ENCODE measurements around the gene EPB41L3. TPM values are rescaled to one million over a fixed set of nuclear protein-coding genes. Genes with fewer than 3 reads are reported as not detected.

EPB41L3 gene
- total RNA-seq, 4 donors from 2014 or later: 21.2 to 39.5 (median 28.3) TPM

DNA sequence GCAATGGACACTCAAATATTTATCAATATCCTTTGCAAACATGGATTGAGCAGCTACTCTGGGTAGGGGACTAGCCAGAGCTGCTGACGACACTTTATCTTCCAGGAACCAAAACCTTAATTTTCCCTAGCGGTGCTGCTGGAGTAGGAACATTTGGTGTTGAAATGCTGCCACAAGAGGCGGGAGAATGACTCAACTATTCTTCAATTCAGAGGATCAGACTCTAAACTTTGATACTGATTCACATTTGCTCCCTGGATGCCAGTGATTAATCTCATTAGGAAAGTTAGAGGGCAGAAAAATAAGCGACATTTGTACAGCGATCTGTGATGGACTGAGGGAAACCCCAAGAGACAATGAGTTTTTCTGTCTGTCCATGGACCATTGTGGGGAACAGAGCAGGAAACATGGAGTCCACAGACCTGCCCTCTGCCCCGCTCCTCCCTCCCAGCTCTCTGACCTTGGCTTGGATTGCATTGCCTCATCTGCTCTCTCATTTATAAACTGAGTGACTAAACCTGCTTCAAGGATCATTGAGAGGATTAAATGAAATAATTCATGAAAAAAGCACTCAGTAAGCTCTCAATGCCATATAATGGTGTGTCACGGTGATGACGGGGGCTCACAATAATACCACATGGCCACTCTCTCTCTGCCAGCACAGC is 12.6 kb upstream of the EPB41L3 start:
- intact Hi-C loops (cut with DNase I; ENCODE audit: low total_unique reads): no loop called here
- H3K4me3 ChIP-seq (ENCODE audit: low read depth, poor library complexity, severe bottlenecking): no peak overlapping the region
- 76 to 78% methylated on average over 8 of the region's 8 CpGs for WGBS, 2 donors
- peak in 1 of 2 donors; percentile 21 for DNase-seq (ENCODE audit: low spot score in 2 of 2)
- TF ChIP-seq, protein P1, sequence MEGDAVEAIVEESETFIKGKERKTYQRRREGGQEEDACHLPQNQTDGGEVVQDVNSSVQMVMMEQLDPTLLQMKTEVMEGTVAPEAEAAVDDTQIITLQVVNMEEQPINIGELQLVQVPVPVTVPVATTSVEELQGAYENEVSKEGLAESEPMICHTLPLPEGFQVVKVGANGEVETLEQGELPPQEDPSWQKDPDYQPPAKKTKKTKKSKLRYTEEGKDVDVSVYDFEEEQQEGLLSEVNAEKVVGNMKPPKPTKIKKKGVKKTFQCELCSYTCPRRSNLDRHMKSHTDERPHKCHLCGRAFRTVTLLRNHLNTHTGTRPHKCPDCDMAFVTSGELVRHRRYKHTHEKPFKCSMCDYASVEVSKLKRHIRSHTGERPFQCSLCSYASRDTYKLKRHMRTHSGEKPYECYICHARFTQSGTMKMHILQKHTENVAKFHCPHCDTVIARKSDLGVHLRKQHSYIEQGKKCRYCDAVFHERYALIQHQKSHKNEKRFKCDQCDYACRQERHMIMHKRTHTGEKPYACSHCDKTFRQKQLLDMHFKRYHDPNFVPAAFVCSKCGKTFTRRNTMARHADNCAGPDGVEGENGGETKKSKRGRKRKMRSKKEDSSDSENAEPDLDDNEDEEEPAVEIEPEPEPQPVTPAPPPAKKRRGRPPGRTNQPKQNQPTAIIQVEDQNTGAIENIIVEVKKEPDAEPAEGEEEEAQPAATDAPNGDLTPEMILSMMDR (IDR thresholded peaks at IDR 0.05): no peak
- no peak for TF ChIP-seq POLR2A (IDR thresholded peaks at IDR 0.05)

DNA sequence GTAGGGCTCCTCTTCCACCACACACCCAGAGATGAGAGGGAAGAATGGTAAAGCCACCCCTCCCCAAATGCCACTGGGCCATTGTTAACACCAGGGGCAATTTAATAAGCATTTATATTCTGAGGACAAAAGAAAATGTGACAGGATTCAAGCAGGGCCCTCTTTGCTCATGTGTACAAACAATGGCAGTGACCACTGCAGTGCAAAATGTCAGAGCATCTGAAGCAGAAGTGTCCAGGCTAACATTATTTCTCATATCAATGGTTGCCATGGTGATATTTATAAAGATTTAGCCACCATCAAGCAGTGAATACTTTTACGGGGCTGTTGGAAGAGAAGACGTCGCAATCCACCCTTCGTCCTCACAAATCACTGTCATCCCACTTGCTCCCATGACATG is 10.8 kb upstream of the EPB41L3 start:
- intact Hi-C loops (cut with DNase I; ENCODE audit: low total_unique reads): no loop called here
- H3K4me3 ChIP-seq (ENCODE audit: low read depth, poor library complexity, severe bottlenecking): no peak overlapping the region
- TF ChIP-seq, protein P1 (IDR thresholded peaks at IDR 0.05): no peak
- TF ChIP-seq POLR2A (IDR thresholded peaks at IDR 0.05): no peak
- DNase-seq (ENCODE audit: low spot score in 2 of 2): no peak
- WGBS, 2 donors: 90 to 97% methylated on average over 4 of the region's 4 CpGs

DNA sequence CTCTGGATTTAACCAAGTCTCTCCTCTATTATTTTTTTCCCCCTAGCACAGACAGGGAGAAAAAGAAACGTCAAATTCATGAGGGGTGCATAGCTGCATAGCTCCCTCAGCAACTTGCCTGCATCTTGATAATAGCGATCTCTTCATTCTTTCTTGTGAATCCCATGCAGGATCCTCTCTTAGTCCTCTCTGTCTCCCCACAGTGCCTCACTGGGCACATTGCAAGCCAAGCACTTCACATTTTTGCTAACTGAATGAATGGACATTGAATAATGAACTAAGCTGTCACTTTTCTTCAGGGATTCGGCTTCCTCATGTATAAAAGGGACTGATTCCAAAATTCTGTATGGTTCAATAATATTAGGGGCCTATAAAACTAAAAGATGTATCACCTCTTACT is 2.9 kb upstream of the EPB41L3 start:
- no peak overlapping the region for H3K4me3 ChIP-seq (ENCODE audit: low read depth, poor library complexity, severe bottlenecking)
- intact Hi-C loops (cut with DNase I; ENCODE audit: low total_unique reads): no loop called here
- peak in 1 of 2 donors; percentile 26 for DNase-seq (ENCODE audit: low spot score in 2 of 2)
- 17 to 23% methylated on average over 3 of the region's 3 CpGs for WGBS, 2 donors
- TF ChIP-seq, protein P1 (IDR thresholded peaks at IDR 0.05): no peak
- TF ChIP-seq POLR2A (IDR thresholded peaks at IDR 0.05): no peak

DNA sequence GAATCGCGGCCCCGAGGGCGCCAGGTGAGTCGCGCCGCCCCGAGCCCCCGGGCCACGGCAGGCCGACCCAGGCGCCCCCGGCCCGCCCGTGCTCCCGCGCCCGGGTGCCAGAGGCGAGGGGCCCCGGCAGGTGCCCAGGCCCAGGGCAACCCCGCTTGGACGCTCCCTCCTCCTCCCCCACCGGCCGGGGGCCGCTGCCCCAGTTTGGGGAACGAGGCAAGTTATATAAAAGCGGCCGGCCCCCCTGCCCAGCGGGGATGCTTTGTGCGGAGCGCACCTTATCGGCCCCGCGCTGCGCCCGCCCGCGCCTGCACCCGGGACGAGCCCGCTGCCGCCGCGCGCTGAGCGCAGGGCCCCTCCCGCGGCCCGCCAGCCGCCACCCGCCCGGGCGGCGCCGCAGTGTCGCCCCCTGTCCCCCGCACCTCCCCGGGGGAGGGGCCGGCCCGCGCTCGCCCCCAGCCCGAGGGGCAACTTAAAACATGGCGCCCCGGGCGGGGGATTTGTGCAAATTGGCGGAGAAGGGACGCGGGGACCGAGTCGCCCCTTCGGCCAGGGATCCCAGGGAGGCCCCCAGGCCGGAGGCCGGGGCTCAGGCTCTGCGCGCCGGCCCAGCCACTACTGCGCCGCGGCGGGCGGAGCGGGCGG is 639 bp downstream of the EPB41L3 start:
- intact Hi-C loops (cut with DNase I; ENCODE audit: low total_unique reads): no loop called here

DNA sequence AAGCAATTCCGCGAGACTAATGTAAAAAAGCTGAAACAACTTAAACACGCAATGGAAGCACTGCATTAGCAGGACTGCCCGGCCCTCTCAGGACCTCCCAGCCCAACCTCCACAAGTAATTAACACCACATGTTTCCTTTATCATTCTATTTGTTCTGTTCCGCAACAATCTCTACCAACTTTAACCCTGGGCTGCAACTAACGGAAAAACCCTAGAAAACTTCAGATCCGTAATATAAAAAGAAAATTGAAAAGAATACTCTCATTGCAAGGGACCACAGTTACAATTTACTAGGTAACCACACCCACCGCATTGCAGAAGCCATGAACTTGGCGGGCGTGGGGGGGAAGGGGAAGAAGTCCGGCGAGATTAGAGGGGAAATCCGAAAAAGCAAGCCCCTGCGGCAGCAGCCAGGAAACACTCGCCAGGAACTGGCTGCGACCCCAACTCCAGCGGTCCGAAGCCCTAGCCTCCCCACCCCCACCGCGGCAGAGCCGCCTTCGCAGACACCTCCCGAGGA is 1.2 kb downstream of the EPB41L3 start:
- H3K4me3 ChIP-seq (ENCODE audit: low read depth, poor library complexity, severe bottlenecking): peak overlapping the region; percentile 71
- no peak for DNase-seq (ENCODE audit: low spot score in 2 of 2)
- 8 to 14% methylated on average over 17 to 23 of the region's 23 CpGs for WGBS, 2 donors
- intact Hi-C loops (cut with DNase I; ENCODE audit: low total_unique reads): no loop called here
- no peak for TF ChIP-seq POLR2A (IDR thresholded peaks at IDR 0.05)
- TF ChIP-seq, protein P1 (IDR thresholded peaks at IDR 0.05): no peak

More for the DNA sequence above, 639 bp downstream of the EPB41L3 start:
- 0 to 3% methylated on average over 7 to 22 of the region's 84 CpGs for WGBS, 2 donors
- H3K4me3 ChIP-seq (ENCODE audit: low read depth, poor library complexity, severe bottlenecking): peak overlapping the region; percentile 71
- TF ChIP-seq POLR2A (IDR thresholded peaks at IDR 0.05): no peak
- TF ChIP-seq, protein P1 (IDR thresholded peaks at IDR 0.05): no peak
- no peak for DNase-seq (ENCODE audit: low spot score in 2 of 2)
